KG1 (cell line): ENCODE data around the gene ZDHHC21.

Source experiments
- DNase-seq: peaks from one replicate; lab custom pipeline; 2025; lab: John Stamatoyannopoulos, UW

The ZDHHC21 gene

DNA sequence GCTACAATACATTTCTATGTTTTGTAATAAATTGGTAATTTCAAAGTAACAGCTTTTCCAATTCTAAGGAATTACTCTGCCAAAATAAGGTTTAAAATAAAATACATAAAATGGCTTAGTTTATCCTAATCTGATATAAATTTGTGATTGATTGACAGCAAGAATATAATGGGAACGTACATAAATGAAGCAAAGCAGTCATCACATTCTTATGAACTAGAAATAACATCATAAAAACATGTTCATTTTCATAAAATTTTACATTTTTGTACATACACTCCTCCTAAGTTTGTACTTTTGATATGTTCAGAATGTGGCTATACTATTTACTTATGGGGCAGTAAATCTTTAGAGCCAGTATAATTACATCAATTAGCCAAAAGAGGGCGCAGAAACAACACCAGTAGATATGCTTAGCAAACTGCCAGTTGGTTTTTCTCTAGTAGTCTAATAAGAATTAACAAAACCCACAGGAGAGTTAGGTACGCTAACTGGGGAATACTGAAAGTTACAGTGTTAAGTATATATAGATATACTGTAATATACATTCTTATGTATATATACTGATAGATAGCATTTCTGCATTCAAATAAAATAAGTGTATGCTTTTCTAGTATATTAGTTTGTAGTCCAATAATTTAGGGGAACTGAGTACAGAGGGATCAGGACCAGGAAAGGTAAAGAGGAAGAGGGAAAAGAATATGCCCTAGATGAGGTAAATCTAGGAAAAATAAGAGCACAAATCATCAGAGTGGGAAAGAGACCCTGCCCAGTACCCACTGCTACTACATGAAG, 76.8 kb downstream of the ZDHHC21 start:
- peak; percentile 17 for DNase-seq

DNA sequence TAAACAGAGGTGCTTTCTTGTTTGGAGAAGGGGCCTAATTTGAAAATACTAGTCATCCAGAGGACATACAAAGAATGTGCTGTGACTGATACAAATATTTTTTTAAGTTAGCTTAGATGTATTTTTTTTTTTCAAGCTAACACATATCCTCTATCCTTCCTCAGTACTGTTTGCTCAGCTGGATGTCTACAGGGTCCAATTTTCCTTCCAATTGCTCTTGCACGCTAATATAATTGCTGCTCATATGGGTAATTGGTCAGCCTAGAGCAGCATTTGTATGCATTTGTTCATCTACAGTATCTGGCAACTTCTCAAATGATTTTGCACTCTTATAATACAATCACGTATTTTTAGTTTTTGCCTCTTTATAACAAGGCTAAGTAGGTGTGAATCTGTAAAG, 84.7 kb downstream of the ZDHHC21 start:
- DNase-seq = no peak

DNA sequence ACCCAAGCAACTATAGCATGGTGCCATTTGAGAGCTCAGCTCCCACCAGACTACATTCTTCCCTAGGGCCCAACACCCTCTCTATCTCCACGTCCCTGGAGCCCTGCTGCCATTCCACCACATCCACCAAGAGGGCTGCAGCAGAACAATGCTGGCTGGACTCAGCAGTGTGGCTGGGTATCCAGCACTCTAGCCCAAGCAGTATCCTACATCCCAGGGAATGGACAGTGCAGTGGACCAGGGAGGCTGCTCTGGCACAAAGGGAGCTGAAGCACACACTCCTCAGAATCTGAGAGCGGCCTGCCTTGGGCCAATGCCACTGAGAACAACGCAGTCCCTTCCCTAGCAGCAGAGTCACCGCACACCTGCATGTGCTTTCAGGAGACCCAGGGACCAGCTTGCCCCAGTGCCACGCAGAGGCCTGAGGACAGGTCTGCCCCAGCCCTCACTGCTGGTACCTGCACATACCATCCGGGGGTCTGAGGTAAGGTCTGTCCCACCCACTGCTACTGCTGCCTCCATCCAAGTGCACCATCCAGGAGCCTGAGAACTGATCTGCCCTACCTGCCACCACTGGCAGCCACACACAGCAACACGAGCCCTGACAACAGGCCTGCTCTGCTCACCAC, 95.9 kb downstream of the ZDHHC21 start:
- DNase-seq = no peak

DNA sequence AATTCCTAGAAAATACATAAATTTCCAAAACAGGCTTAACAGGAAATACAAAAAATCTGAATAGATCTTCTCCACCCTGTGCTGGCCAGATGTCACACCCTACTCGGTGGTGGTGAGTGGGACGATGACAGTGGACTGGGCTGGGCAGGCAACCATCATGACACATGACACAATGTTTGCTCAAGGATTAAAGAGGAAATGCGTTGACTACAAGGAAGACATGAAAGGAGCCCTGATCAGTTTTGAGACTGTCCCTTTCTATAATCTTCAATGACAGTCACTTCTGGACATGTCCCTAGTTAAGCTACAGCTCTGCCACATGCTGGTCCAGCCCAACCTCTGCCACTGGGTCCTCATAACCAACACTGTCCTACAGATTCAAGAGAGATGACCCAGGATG, 99.8 kb downstream of the ZDHHC21 start:
- DNase-seq = no peak

DNA sequence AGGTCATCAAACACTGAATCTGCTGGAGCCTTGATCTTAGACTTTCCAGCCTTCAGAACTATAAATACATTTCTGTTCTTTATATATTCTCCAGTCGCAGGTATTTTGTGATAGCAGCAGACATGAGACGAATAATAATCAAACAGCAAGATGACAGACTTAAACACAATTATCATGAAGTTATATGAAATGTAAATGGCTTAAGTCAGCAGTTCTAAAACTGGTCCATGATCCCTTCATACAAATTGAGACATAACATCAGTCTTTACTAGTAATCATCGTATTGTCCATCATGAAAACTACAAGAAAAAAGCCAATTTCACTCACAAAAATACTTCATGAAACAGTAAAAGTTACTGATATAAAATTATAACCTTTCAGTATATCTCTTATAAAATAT, 101.8 kb downstream of the ZDHHC21 start:
- no peak for DNase-seq

DNA sequence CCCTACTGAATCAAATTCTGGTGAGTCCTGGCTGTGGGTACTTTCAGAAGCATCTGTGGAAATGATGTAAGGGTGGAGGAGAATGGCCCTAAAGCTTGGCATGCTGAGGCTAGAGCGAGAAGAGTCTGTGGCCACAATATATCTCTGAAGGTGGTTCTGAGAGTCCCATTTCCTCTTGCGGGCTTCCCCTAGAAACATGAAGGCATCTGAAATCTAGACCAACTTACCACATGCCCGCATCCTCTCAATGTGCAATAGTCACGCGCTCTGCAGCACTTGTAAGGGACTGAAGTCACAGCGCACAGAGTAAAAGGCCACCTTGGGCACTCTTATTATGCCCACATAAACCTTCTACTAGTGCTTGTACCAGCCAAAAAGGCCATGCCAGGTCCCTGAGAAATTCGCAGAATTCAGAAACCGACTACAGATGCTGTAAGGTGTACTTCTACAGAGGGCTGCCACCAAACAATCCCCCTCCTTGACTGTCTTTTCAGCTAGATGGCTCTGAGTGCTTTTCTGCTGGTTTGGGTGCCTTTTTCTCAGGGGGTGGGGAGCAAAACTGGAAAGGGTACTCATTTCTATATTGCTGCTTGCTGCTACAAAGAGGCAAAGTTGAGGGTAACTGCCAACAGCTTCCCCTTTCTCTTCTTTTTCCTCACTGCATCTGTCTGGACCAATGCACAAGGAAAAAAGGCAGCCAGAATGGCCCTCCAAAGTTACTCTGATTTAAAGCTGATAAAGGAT, 107.3 kb downstream of the ZDHHC21 start:
- no peak for DNase-seq

DNA sequence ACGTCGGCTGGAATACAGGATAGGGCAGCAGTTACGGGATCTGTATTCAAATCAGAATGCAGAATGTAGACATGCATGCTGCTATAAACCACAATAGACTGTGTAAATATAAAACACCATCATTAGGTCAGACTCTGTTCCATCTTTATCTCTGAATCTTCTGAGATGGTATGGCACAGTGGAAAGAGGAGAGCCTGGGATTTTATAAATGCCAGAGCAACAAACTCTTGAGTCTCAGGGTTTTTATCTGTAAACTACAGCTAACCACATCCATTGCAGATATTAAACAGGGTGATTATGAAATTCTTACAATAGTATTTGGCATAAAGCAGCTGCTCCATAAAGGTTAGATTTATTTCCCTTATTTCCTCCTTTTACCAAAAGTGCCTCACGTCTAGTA, 108.7 kb downstream of the ZDHHC21 start:
- DNase-seq = no peak

DNA sequence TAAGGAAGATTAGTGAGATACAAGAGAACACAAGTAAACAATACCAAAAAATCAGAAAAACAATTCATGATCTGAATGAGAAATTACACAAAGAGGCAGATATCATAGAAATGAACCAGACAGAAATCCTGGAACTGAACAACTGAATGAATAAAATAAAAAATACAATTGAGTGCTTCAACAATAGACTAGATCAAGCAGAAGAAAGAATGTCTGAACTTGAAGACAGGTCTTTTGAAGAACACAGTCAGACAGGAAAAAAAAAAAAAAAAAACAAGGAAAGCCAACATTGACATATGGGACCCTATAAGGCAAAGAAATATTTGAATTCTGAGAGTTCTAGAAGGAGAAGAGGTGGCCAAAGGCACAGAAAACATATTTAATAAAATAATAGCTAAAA, 115.2 kb downstream of the ZDHHC21 start:
- DNase-seq = no peak

DNA sequence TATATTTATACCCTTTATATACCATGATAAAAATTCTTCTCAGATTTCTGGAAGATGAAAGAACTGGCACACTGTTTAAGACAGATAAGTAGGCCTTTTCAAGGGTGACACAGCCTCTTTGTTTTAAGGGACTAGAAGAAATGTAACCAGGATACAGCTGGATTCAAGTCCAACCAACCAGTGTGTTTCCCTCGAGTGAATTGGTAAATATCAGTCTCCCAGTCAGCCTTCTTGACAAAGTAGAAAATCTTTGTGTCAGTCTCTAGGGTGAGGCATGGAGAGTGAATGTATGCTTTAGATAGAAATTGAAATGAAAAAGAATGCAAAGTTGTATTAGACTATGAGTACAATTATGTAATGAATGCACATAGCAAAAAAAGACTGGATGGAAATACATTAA, 119.1 kb downstream of the ZDHHC21 start:
- DNase-seq = no peak

DNA sequence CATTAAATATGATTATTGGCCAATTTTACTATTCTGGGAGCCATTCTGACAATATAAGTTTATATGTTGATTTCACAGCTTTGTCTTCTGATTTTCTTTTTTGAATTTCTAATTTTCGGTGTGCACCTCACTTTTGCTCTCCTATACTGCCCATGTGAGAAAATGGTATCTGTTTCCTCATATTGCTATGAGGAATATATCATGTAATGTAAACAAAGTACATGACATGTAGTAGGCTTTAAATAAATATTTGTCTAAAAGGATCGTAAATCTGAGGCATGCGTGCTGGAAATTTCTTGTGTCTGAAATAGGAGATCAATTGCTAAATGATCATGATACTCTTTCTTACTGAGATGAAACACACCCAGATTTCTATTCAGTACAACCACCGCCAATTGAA, 119.9 kb downstream of the ZDHHC21 start:
- no peak for DNase-seq

DNA sequence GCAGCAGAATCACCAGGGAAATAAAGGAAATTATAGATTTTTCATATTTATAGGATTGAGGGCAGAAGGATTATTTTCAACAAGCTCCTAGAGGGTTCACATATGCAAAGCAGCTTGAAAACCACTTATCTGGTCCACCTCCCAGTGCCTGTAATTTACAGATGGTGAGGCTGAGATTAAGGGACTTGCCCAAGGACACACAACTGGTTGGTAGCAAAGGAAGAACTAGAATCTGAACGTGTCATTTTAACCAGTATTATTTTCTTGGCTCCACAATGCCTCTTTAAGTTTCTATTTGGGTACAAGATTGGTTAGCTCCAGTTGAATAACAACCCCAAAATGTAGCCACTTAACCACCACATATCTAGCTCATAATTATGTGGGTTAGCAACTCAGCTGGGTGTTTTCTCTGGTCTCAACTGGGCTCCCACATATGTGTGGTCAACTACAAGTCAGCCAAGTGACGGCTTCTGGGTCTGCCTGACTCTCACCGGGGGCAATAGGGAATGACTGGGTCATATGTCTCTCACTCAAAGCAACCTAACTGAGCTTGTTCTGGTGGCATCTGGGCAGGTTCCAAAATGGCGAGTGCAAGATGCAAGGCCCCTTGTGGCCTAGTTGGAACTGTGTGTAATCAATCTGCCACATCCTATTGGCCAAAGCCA, 127.7 kb downstream of the ZDHHC21 start:
- DNase-seq = no peak

DNA sequence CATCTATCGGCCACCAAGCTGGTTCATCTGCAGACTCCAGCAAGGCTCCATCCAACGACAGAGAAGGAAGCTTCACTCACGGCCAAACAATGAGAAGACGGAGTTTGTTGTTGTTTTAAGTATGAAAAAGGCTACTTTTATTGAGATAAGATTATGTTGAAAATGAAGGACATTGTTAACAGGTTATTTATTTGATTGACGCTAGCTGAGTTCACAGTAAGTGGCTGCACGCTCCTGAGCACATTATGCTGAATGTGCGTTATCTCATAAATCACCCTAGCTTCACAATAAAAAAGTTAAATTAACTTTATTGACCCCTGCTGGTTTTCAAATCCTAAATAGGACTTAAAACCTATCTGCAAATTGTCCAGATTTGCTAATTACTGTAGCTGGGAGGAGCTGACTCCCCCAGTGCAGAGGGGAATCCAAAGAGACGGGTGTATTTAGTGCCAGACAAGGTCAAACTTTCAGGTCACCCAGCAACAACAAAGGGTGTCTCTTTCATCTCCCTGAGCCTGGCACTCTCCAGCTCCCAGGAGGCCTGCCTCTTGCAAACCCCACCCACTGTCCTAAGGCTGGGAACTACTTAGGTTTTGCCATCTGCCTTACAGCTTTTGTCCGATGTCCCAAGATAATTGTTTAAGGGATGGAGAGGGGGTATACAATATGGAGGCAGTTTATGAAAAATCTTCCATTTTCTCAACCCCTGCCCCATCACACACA, 129.2 kb downstream of the ZDHHC21 start:
- DNase-seq = no peak

DNA sequence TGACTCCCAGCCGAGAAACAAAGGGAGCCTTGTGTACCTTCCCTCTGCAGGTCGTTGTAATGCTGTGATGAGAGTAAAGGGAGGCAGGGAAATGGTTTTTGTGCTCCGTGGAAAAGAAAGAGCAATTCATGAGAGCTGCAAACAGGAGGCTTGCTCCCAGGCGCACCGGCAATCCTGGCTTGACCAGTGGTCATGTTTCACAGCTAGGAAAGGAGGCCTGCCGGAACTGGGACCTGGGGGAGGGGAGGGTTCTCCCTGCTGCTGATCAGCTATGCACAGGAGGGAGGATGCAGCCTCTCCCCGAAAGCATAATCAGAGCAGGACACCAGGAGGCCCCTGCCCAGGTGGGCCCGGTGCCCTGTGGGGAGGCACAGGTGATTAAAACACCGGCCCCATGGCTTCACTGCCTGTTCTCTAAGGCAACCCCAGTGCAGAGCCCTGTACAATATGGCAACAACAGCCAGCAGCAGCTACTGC, 131.3 kb downstream of the ZDHHC21 start:
- DNase-seq = no peak
